Right lobe of liver (tissue), 6 donors: Measurements from ENCODE around the gene CLSTN2. TPM values are rescaled to one million over a fixed set of nuclear protein-coding genes. Genes with fewer than 3 reads are reported as not detected.

Source experiments
- ATAC-seq, 4 donors: fragments of 200-7000 bp; cut with Tn5 transposase; one replicate each; pipeline ENCODE4 v1.9.1; 2020; ENCODE audit warnings: mild to moderate bottlenecking in 4 of 4, moderate library complexity in 4 of 4
- DNase-seq, 3 donors: peaks; one replicate each; pipeline ENCODE4 v3.0.0-alpha.2; 2020
- H3K27ac ChIP-seq, 3 donors: fragments of 200-600 bp; one replicate each; pipeline ENCODE4 v1.8.0; 2022
- H3K27me3 ChIP-seq, 2 donors: fragments of 200-600 bp; one replicate each; pipeline ENCODE4 v1.8.0; 2022
- H3K36me3 ChIP-seq, 4 donors: fragments of 200-600 bp; sonication (generic) in 1 of 4; one replicate each; pipeline versions ENCODE4 v1.5.1 to v1.8.0; 2017 to 2022; ENCODE audit warnings: control low read depth in 1 of 4
- H3K4me1 ChIP-seq, 4 donors: fragments of 200-600 bp; sonication (generic) in 1 of 4; one replicate each; pipeline versions ENCODE4 v1.5.1 to v1.8.0; 2017 to 2022; ENCODE audit warnings: control low read depth in 1 of 4
- H3K4me3 ChIP-seq, 3 donors: fragments of 200-600 bp; one replicate each; pipeline ENCODE4 v1.8.0; 2022
- H3K9me3 ChIP-seq, 4 donors: fragments of 200-600 bp; sonication (generic) in 1 of 4; one replicate each; pipeline versions ENCODE4 v1.5.1 to v1.8.0; 2017 to 2022; ENCODE audit warnings: control low read depth in 1 of 4
- POLR2A ChIP-seq: fragments of 450-650 bp; IDR thresholded peaks from one replicate; pipeline ENCODE4 v1.6.1; 2017; ENCODE audit warnings: antibody characterized with exemption, mild to moderate bottlenecking
- WGBS: methylation state at CpG from one replicate; pipeline ENCODE4 v1.1.6; 2018; ENCODE audit warnings: low coverage, low lambda C conversion rate; ENCODE audit not compliant: insufficient coverage; ENCODE audit errors: missing lambda C conversion rate; 5-methylcytosine and 5-hydroxymethylcytosine counted together
- intact Hi-C, 2 donors: fragments of 100-400 bp; cut with DNase I; formaldehyde crosslinking; loops; one replicate each; pipeline versions ENCODE4 v1.11.2 to v1.14.1; 2022
- total RNA-seq, 6 experiments: library from RNA; depleted of rRNA in 2 of 6; stranded (reverse); fragments of >200 nt in 2 of 6; fragmentation: NEBNext Ultra II Directional in 3 of 6; extraction: Animal tissue kit (Norgen Biotek cat#: 25700) in 3 of 6; gene quantifications; one replicate each; pipeline versions ENCODE4 v1.1.0 to v1.2.4, GENCODE V29; 2016 to 2023
- TF ChIP-seq, protein P1 (sequence below), 4 donors: fragments of 200-600 bp in 3 of 4; fragments of 450-650 bp in 1 of 4; IDR thresholded peaks; one replicate each; pipeline versions ENCODE4 v1.5.1 to v1.8.0; 2016 to 2022; ENCODE audit warnings: antibody characterized with exemption in 4 of 4, mild to moderate bottlenecking in 2 of 4
- donor health status: DM: no; HTN: yes; CAD: no.
- donor health status: DM: no; HTN: no; CAD: no.
- donor health status: DM: no; HTN: no; CAD: no.
- donor health status: DM: no; HTN: yes; CAD: no.
- donor health status: DM: no; HTN: yes; CAD: no.

CLSTN2 gene
- total RNA-seq, 6 experiments from 2014 or later = 1.0 to 3.3 (median 2.0) TPM

DNA sequence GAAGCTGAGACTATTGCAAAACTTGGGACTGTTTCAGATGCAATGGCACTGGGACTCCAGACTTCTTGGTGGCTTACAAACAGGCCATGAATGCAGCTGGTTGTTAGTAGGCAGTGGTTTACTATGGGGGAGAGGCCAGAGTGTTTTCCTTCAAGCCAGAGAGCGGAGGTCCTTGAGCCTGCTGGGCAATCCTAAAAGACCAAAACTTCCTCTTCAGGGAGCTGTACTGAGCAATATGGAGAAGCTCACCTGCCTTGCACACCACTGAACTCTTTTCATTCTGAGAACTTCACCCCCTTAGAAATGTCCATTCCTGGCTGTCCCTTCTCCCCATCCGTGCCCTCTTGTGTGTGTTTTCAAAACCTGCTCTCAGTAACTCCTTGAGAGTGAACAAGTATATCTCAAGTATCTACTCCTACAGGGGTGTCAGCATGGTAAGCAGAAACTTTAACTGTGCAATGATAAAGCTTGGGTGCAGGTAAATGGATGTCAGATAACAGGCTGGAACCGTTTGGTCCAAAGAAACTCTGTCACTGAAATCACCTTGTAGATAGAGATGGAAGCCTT lies 213.9 kb downstream of the CLSTN2 start:
- no peaks in the 10 kb centered on the region for H3K36me3 ChIP-seq
- no peaks in the 10 kb centered on the region for H3K4me1 ChIP-seq
- WGBS = 50% methylated on average over 2 of the region's 3 CpGs
- H3K4me3 ChIP-seq = no peak overlapping the region
- TF ChIP-seq POLR2A = no peak
- TF ChIP-seq, protein P1, sequence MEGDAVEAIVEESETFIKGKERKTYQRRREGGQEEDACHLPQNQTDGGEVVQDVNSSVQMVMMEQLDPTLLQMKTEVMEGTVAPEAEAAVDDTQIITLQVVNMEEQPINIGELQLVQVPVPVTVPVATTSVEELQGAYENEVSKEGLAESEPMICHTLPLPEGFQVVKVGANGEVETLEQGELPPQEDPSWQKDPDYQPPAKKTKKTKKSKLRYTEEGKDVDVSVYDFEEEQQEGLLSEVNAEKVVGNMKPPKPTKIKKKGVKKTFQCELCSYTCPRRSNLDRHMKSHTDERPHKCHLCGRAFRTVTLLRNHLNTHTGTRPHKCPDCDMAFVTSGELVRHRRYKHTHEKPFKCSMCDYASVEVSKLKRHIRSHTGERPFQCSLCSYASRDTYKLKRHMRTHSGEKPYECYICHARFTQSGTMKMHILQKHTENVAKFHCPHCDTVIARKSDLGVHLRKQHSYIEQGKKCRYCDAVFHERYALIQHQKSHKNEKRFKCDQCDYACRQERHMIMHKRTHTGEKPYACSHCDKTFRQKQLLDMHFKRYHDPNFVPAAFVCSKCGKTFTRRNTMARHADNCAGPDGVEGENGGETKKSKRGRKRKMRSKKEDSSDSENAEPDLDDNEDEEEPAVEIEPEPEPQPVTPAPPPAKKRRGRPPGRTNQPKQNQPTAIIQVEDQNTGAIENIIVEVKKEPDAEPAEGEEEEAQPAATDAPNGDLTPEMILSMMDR (IDR thresholded peaks at IDR 0.05) = no peak
- DNase-seq (no peak), ATAC-seq (no peak)
- no peaks in the 10 kb centered on the region for H3K27me3 ChIP-seq
- no peaks in the 10 kb centered on the region for H3K9me3 ChIP-seq
- H3K27ac ChIP-seq = no peak overlapping the region
- intact Hi-C loops = no loop called here

DNA sequence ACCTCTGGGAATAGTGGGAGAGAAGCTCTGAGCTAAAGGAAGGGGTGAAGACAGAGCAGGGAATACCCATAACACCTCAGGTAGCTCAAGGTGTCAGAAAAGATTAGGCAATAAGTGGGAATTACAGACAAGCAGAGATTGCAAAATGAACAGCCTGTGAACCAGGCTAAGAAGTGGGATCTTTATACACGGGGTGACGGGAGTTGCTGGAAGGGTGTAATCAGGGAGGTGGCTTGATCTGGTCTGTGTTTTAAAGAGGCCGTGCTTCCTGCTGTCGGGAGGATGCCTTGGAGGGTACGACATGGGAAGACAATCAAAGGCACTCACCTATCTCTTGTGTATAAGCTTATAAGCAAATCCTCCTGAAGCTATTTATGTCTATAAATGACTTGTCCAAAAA lies 216.3 kb downstream of the CLSTN2 start:
- TF ChIP-seq POLR2A = no peak
- TF ChIP-seq, protein P1 (IDR thresholded peaks at IDR 0.05) = no peak
- H3K9me3 ChIP-seq = no peaks in the 10 kb centered on the region
- no peak for DNase-seq
- H3K4me1 ChIP-seq = no peaks in the 10 kb centered on the region
- WGBS = 62% methylated on average over 4 of the region's 5 CpGs
- no peak overlapping the region for H3K4me3 ChIP-seq
- H3K27me3 ChIP-seq = no peaks in the 10 kb centered on the region
- intact Hi-C loops = no loop called here
- H3K27ac ChIP-seq = no peak overlapping the region
- ATAC-seq = no peak
- no peaks in the 10 kb centered on the region for H3K36me3 ChIP-seq

DNA sequence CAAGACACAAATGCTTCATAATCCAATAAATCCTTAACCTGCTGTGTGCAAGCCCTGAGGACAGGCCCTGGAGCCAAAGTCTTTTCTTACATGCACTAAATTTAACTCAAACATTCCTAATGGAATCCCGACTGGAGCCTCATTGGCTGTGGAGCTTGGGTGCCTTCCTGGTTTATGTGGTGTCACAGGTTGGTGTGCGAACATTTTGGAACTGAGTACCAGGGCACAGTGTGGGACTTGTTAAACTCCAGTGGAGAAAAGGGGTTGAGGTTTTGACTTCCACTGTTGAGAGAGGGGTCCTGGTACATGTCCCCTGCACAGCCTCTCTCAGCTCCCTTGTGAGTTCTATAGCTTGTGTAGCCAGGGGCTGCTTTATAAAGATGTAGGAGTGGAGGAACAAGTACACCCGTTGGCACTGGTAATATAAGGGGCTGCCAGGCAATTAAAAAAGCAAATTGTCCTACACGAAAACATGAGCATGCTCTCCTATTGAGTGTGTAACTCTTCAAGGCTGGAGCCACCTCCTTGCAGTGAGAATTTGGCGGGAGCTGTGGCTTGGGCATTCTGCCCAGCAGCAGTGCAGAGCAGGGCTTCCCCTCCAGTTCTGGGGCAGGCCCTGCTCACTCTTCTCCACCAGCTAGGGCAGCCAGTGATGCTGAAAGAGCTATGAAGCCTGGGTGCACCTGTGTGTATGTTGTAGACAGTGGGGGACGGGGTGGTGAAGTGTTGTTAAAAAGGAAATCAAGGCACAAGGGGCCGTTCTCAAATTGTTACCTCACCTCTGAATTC lies 218.1 kb downstream of the CLSTN2 start:
- no peaks in the 10 kb centered on the region for H3K36me3 ChIP-seq
- H3K4me3 ChIP-seq = no peak overlapping the region
- ATAC-seq (no peak), DNase-seq (no peak)
- intact Hi-C loops = no loop called here
- H3K27ac ChIP-seq = no peak overlapping the region
- 65% methylated on average over 4 of the region's 7 CpGs for WGBS
- TF ChIP-seq, protein P1 (IDR thresholded peaks at IDR 0.05) = no peak
- TF ChIP-seq POLR2A = no peak
- H3K9me3 ChIP-seq = no peaks in the 10 kb centered on the region
- H3K4me1 ChIP-seq = no peaks in the 10 kb centered on the region
- H3K27me3 ChIP-seq = no peaks in the 10 kb centered on the region

DNA sequence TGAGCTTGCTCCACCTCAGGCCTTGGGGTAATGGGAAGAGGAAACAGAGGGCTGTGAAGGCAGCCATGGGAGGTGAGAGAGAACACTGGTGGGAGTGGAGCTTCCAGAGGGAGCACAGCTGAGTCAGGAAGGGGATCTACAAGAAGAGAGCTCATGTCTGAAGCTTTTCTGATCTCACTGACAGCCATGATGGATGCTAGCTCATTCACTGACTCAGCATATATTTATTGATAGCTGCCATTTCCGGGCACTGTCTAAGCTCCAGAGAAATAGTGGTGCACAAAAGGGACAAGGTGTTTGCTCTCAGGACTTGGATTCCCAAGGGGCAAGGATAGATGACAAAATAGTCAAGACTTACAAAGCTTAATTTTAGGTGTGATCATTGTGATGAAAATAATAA lies 218.8 kb downstream of the CLSTN2 start:
- Histone ChIP-seq H3K4me3 (no peak overlapping the region), H3K27ac (no peak overlapping the region), H3K4me1 (no peaks in the 10 kb centered on the region), H3K27me3 (no peaks in the 10 kb centered on the region), H3K9me3 (no peaks in the 10 kb centered on the region), H3K36me3 (no peaks in the 10 kb centered on the region)
- DNase-seq (no peak), ATAC-seq (no peak)
- intact Hi-C loops = no loop called here
- TF ChIP-seq POLR2A = no peak
- TF ChIP-seq, protein P1 (IDR thresholded peaks at IDR 0.05) = no peak
- WGBS = 69% methylated on average over 1 of the region's 1 CpG
